ENCODE results near the gene HUNK. TPM values are rescaled to one million over a fixed set of nuclear protein-coding genes. Genes with fewer than 3 reads are reported as not detected.

The HUNK gene
- total RNA-seq, 1 experiment from 2014 or later: not detected

DNA sequence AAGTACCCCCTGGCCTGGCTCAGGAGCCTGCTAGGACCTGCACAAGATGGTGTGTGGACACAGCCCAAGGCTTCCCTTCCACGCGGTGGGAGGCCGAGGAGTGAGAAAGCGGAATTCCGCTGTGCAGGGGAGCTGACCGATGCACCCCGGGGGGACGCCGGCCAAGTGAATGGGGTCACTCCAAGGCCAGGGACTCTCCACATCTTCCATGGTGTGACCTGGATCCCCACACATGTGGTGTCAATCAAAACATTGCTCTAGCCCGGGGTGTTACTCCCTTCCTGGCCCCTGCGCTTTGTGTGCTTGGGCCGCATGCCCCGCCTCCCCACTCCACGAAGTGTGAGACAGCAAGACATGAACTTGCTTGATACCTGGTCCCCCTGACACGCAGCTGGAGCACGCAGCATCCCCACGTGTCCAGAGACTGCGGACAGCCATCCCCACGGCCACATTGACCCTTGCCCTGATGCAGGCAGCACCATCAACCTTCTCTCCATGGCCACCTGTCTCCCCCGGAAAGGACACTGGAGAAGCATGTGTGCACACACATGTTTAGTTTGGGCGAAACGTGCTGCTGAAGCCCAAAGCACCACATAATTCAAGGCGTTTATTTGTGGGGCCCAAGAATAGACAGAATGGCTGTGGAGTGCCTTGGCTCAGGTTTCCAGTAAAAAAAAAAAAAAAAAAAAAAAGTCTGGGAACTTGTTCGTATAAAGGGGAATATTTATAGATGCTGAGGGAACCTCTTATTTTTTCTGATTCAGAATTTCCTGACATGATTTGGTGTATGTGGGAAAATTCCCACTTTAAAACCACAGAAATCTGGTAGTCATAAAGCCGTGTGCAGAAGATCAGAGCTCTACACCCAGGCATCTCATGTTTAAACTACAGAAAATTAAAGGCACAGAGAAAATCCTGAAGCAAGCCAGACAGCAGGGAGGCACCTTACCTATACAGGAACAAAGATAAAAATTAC, 171.7 kb downstream of the HUNK start:
- no peak for DNase-seq (ENCODE audit: unreplicated experiment)
- Mint-ChIP-seq H3K9me3 (ENCODE audit: unreplicated experiment) (peaks cover 16% of the 10 kb centered on the region), H3K27me3 (ENCODE audit: insufficient read depth, unreplicated experiment) (peaks cover 23% of the 10 kb centered on the region), H3K4me1 (ENCODE audit: insufficient read depth, unreplicated experiment) (no peaks in the 10 kb centered on the region), H3K36me3 (ENCODE audit: insufficient read depth, unreplicated experiment) (no peaks in the 10 kb centered on the region), H3K4me3 (ENCODE audit: unreplicated experiment) (no peak overlapping the region), H3K27ac (ENCODE audit: low read depth, unreplicated experiment) (no peak overlapping the region)
- ChIA-PET POLR2A (no interaction called here), CTCF (no interaction called here)
- intact Hi-C loops (cut with micrococcal nuclease): no loop called here
- BruUV-seq (replicated peaks): no TSS peak
- TF ChIP-seq, protein P1, sequence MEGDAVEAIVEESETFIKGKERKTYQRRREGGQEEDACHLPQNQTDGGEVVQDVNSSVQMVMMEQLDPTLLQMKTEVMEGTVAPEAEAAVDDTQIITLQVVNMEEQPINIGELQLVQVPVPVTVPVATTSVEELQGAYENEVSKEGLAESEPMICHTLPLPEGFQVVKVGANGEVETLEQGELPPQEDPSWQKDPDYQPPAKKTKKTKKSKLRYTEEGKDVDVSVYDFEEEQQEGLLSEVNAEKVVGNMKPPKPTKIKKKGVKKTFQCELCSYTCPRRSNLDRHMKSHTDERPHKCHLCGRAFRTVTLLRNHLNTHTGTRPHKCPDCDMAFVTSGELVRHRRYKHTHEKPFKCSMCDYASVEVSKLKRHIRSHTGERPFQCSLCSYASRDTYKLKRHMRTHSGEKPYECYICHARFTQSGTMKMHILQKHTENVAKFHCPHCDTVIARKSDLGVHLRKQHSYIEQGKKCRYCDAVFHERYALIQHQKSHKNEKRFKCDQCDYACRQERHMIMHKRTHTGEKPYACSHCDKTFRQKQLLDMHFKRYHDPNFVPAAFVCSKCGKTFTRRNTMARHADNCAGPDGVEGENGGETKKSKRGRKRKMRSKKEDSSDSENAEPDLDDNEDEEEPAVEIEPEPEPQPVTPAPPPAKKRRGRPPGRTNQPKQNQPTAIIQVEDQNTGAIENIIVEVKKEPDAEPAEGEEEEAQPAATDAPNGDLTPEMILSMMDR (IDR thresholded peaks at IDR 0.05; ENCODE audit: unreplicated experiment): no peak

DNA sequence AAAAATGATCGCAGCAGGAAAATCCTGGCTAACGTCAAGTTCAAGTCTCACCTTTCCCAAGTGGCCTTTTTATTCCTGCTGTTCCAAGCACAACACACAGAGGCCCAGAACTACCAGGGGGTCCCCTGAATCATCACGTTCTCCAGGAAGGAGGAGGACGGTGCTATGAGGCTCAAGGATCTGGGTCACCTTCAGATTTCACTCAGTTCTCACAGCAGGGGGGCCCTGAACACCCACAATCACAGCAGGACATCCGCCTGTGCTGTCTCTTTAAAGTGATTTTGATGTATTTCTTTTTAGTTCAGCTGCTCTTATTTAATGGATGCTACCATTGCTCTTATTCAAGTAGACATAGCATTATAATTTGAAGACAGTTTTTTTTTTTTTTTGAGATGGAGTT, 173.4 kb downstream of the HUNK start:
- TF ChIP-seq, protein P1 (IDR thresholded peaks at IDR 0.05; ENCODE audit: unreplicated experiment): no peak
- peaks cover 11% of the 10 kb centered on the region for H3K9me3 Mint-ChIP-seq (ENCODE audit: unreplicated experiment)
- H3K4me1 Mint-ChIP-seq (ENCODE audit: insufficient read depth, unreplicated experiment): no peaks in the 10 kb centered on the region
- CTCF ChIA-PET: no interaction called here
- no peak for DNase-seq (ENCODE audit: unreplicated experiment)
- no peak overlapping the region for H3K27ac Mint-ChIP-seq (ENCODE audit: low read depth, unreplicated experiment)
- POLR2A ChIA-PET: no interaction called here
- BruUV-seq (replicated peaks): no TSS peak
- H3K36me3 Mint-ChIP-seq (ENCODE audit: insufficient read depth, unreplicated experiment): no peaks in the 10 kb centered on the region
- no peak overlapping the region for H3K4me3 Mint-ChIP-seq (ENCODE audit: unreplicated experiment)
- peaks cover 6% of the 10 kb centered on the region for H3K27me3 Mint-ChIP-seq (ENCODE audit: insufficient read depth, unreplicated experiment)
- intact Hi-C loops (cut with micrococcal nuclease): no loop called here

DNA sequence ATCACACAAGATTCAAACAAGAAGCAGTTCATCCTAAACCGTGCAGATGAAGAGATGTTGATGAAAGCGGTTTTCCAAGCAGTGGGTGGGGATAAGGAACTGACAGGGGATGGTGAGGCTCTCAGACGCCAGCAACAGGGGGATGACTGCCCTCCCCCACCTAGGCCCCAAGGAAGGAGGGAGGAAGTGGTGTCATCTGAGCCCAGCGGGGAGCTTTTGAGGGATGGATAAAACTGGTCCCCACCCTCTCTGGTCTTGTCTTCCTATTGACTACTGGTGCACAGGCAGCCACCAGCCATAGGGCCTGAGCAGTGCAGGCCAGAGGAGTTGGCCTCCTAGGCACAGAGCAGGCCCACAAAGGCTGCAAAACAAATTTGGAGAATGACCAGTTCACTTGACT, 175.5 kb downstream of the HUNK start:
- Mint-ChIP-seq H3K27ac (ENCODE audit: low read depth, unreplicated experiment) (no peak overlapping the region), H3K9me3 (ENCODE audit: unreplicated experiment) (peaks cover 4% of the 10 kb centered on the region), H3K27me3 (ENCODE audit: insufficient read depth, unreplicated experiment) (no peaks in the 10 kb centered on the region), H3K36me3 (ENCODE audit: insufficient read depth, unreplicated experiment) (no peaks in the 10 kb centered on the region), H3K4me1 (ENCODE audit: insufficient read depth, unreplicated experiment) (no peaks in the 10 kb centered on the region), H3K4me3 (ENCODE audit: unreplicated experiment) (no peak overlapping the region)
- ChIA-PET CTCF (interaction anchor here (0.6 kb wide), 1 partner anchor 440 kb away, joined by 3 read pairs; no protein-coding TSS in a partner anchor), POLR2A (no interaction called here)
- no TSS peak for BruUV-seq (replicated peaks)
- DNase-seq (ENCODE audit: unreplicated experiment): no peak
- TF ChIP-seq, protein P1 (IDR thresholded peaks at IDR 0.05; ENCODE audit: unreplicated experiment): no peak
- intact Hi-C loops (cut with micrococcal nuclease): no loop called here

Other genes starting within 250 kb of the HUNK start
- gene SOD1, start 213.3 kb upstream of the HUNK start, total RNA-seq (2022): 224 and 239 TPM in 2 replicates
- gene SCAF4, start 140.9 kb upstream of the HUNK start, total RNA-seq (2022): 38.2 and 41.9 TPM in 2 replicates